IPS-18a (cell line): ENCODE results near the gene SLC35E2B.
A peak's percentile ranks its signal among the peaks of the same experiment; 100 is the strongest.
"Not testable (repeated sequence)": the region's sequence is repeated elsewhere in the genome, so short reads cannot be mapped to it uniquely, and the experiment has no call there.

Experiments used
- H3K27ac ChIP-seq: one replicate; pipeline ENCODE4 v1.5.1; 2013; ENCODE audit warnings: low read length
- H3K27me3 ChIP-seq: one replicate; pipeline ENCODE4 v1.6.1; 2013; ENCODE audit warnings: mild to moderate bottlenecking, low read length; ENCODE audit not compliant: control insufficient read depth, insufficient read depth
- H3K36me3 ChIP-seq: one replicate; pipeline ENCODE4 v1.6.1; 2013; ENCODE audit warnings: low read depth, low read length; ENCODE audit not compliant: control insufficient read depth
- H3K4me1 ChIP-seq: one replicate; pipeline ENCODE4 v1.6.1; 2013; ENCODE audit warnings: low read depth, low read length; ENCODE audit not compliant: control insufficient read depth
- H3K4me3 ChIP-seq: one replicate; pipeline ENCODE4 v1.5.1; 2013; ENCODE audit warnings: low read length
- H3K9ac ChIP-seq: one replicate; pipeline ENCODE4 v1.6.1; 2013; ENCODE audit warnings: mild to moderate bottlenecking, low read length, moderate library complexity
- H3K9me3 ChIP-seq: one replicate; pipeline ENCODE4 v1.6.1; 2013; ENCODE audit warnings: low read depth, low read length; ENCODE audit not compliant: control insufficient read depth

Gene SLC35E2B

DNA sequence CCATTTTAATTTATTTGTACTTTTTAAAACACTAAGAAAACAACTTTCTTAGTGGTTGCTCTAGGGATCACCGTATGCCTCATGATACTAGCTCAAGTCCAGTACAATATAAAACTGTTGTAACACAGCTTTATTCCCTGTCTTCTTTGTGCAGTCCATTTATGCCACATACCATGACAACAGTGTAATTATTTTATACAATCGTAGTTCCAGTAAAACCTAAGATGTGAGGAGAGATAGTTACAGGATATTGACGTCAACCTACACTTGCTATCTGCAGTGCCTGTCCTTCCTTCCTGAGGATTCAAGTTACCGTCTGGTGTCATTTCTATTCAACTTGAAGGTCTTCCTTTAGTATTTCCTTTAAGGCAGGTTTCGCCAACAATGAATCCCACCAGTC, 46.3 kb downstream of the SLC35E2B start:
- H3K4me1 ChIP-seq, H3K27me3 ChIP-seq, H3K9ac ChIP-seq, H3K27ac ChIP-seq, H3K9me3 ChIP-seq, H3K4me3 ChIP-seq: not testable (repeated sequence)
- H3K36me3 ChIP-seq, result peaks cover 16% of the 10 kb centered on the region

DNA sequence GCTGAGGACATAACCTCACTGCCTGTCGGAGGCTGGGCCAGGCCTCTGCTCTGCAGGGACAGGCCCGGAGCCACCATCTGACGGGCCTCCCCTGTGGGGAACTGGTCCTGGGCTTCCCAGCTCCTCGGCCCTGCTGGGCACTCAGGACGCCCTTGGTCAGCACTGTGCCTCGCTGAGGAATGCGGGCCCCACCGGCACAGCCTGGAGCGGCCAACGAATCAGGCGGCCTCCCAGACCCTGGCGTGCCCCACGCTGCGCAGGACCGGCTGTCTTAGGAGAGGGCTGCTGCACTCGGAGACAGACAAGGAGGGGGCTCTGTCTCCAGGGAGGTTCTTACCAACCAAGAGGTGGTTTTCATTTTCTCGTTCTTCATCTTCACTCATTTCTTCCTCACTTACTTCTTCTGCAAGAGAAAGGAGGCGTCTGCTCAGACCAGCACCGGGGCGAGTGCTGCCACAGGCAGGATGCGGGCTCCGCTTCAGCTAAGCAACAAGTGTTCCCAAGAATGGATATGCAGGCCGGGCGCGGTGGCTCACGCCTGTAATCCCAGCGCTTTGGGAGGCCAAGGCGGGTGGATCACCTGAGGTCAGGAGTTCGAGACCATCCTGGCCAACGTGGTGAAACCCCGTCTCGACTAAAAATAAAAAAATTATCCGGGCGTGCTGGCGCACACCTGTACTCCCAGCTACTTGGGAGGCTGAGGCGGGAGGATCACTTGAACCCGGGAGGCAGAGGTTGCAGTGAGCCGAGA, 51.7 kb downstream of the SLC35E2B start:
- not testable (repeated sequence) for H3K4me1 ChIP-seq, H3K9me3 ChIP-seq, H3K9ac ChIP-seq, H3K27ac ChIP-seq, H3K4me3 ChIP-seq, H3K27me3 ChIP-seq
- peaks cover 11% of the 10 kb centered on the region for H3K36me3 ChIP-seq

- H3K9ac ChIP-seq, H3K4me3 ChIP-seq, H3K27ac ChIP-seq, H3K4me1 ChIP-seq, H3K9me3 ChIP-seq, H3K27me3 ChIP-seq: not testable (repeated sequence)
- H3K36me3 ChIP-seq, result peaks cover 11% of the 10 kb centered on the region
Measured at GRCh38 chr1:1640081-1640480, 52.5 kb downstream of the SLC35E2B start.

GRCh38 chr1:1639368-1639767, 53.2 kb downstream of the SLC35E2B start:
- not testable (repeated sequence) for H3K27me3 ChIP-seq, H3K9me3 ChIP-seq, H3K4me3 ChIP-seq, H3K9ac ChIP-seq, H3K4me1 ChIP-seq, H3K27ac ChIP-seq
- peaks cover 11% of the 10 kb centered on the region for H3K36me3 ChIP-seq

- not testable (repeated sequence) for H3K27me3 ChIP-seq, H3K27ac ChIP-seq, H3K4me3 ChIP-seq
Measured at GRCh38 chr1:1638528-1638927, 54.1 kb downstream of the SLC35E2B start.

GRCh38 chr1:1637479-1637875, 55.1 kb downstream of the SLC35E2B start:
- peaks cover 11% of the 10 kb centered on the region for H3K36me3 ChIP-seq
- not testable (repeated sequence) for H3K9me3 ChIP-seq, H3K4me3 ChIP-seq, H3K4me1 ChIP-seq, H3K27me3 ChIP-seq, H3K9ac ChIP-seq, H3K27ac ChIP-seq

More at GRCh38 chr1:1638528-1638927, 54.1 kb downstream of the SLC35E2B start:
- not testable (repeated sequence) for H3K4me1 ChIP-seq, H3K9ac ChIP-seq, H3K9me3 ChIP-seq
- peaks cover 11% of the 10 kb centered on the region for H3K36me3 ChIP-seq

DNA sequence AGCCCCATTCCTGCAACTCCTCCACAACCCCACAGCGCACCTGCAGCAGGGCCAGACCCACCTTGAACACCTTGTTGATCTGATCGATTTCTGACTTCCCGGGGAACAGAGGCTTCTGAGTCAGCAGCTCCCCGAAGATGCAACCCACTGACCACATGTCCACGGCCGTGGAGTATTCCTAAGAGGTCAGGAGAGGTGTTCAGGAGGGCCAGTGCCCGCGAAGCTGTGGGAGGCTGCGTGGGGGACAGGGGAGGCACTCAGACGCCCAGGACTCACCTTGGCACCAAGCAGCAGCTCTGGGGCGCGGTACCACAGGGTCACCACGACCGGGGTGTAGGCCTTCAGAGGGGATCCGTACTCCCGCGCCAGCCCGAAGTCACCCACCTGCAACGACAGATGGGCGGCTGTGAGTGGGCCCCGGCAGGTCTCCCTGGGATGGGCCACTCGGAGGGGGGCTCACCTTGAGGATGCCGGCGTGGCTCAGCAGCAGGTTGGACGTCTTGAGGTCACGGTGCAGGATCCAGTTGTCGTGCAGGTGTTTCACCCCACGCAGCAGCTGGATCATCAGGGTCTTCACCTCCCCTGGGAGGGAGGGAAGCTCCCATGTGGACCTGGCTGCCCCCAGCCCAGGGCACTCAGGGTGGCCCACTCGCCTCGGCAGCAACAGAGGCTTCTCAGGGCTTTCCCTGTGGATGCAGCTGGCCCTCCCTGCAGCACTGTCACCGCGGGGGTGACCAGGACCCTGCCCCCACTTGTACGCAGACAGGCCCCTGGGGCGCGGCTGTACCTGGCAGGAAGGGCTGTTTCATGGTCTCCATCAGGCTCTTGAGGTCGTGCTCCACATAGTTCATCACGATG, 55.7 kb downstream of the SLC35E2B start:
- H3K4me3 ChIP-seq, H3K9me3 ChIP-seq, H3K27ac ChIP-seq, H3K4me1 ChIP-seq, H3K9ac ChIP-seq, H3K27me3 ChIP-seq: not testable (repeated sequence)
- H3K36me3 ChIP-seq, result peaks cover 11% of the 10 kb centered on the region

- not testable (repeated sequence) for H3K9ac ChIP-seq, H3K9me3 ChIP-seq, H3K4me3 ChIP-seq, H3K27ac ChIP-seq, H3K4me1 ChIP-seq
- Histone ChIP-seq H3K36me3 (peaks cover 11% of the 10 kb centered on the region), H3K27me3 (peaks cover 23% of the 10 kb centered on the region)
Measured at GRCh38 chr1:1634613-1635012, 58.0 kb downstream of the SLC35E2B start.

GRCh38 chr1:1633409-1633808, 59.2 kb downstream of the SLC35E2B start:
- H3K9me3 ChIP-seq, H3K9ac ChIP-seq, H3K4me3 ChIP-seq, H3K4me1 ChIP-seq, H3K27ac ChIP-seq: not testable (repeated sequence)
- peaks cover 23% of the 10 kb centered on the region for H3K27me3 ChIP-seq
- H3K36me3 ChIP-seq, result peaks cover 11% of the 10 kb centered on the region

DNA sequence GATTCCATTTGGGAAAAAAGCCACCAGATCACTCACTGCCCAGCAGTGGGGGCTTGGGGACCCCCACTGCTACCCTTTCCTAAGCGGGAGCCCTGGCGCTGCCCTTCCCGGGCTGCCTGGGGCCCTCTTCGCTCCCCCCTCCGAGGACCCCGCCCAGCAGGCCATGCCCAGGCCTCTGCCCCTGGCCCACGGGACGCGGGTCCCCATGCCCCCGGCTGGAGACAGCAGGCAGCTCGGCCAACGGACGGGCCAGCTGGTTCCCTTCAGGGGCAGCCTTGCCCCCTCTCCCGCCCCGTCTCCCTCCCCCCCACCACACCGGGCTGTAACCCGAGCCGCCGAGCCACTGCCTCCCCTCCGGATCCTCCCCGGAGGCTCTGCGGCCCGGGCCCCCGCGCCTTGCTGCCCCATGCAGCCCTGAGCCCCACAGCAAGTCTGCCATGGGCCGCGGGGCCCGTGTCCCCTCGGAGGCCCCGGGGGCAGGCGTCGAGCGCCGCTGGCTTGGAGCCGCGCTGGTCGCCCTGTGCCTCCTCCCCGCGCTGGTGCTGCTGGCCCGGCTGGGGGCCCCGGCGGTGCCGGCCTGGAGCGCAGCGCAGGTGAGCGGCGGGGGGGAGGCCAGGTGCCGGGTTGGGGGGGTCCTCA, 60.7 kb downstream of the SLC35E2B start, which contains the start of gene MMP23B:
Gene MMP23B, plus strand, starts transcription at position 392 of the 639 bp plus-strand sequence. Its CDS starts 46 bp downstream, at position 438.
- Histone ChIP-seq H3K27ac (no peak within 1 kb of the TSS), H3K4me3 (peak within 1 kb of the TSS; percentile 21), H3K27me3 (peaks cover 23% of the 10 kb centered on the region), H3K9ac (no peak within 1 kb of the TSS), H3K9me3 (no peaks in the 10 kb centered on the region), H3K4me1 (no peaks in the 10 kb centered on the region), H3K36me3 (peaks cover 5% of the 10 kb centered on the region)

DNA sequence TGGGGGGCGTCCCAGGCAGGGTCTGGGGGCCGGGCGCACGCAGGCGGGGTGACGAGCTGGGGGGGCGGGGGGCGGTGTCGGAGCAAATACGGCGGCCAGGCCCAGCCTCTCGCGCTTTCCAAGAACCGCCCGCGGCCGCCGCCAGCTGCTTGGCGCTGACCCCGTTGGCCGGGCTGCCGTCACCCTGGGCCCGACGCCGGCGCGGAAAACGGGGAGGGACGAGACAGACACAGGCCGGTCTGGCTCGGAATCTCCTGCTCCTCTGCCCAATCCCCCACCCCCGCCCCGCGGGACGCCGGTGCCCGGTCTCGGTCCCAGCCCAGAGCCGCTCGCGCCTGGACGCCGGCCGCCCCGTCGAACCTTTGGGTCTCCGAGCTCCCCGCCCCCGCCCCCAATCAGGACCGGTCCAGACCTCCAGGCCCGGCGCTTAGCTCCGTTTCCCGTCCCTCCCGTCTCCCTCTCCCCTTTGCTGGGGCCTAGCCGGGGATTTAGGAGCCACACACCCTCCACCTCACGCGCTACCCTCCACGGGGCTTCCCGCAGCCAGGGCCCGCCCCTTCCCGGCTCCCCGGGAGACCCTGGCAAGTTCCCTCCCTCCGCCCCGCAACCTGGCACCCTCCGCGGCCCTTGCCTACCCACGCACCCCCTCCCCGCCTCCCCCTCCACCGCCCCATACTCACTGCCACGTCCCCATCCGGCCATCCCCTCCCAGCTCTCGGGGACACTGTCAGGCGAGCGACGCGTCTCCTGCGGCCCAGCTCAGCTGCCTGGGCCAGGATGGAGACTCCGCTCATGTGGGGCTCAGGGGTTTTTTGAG, 61.4 kb downstream of the SLC35E2B start:
- Histone ChIP-seq H3K4me3 (peak overlapping the region; percentile 21), H3K9me3 (no peaks in the 10 kb centered on the region), H3K27me3 (peaks cover 23% of the 10 kb centered on the region), H3K27ac (no peak overlapping the region), H3K36me3 (no peaks in the 10 kb centered on the region), H3K9ac (no peak overlapping the region), H3K4me1 (no peaks in the 10 kb centered on the region)
